Measurements from ENCODE around the gene ADAMTS5.

The ADAMTS5 gene

DNA sequence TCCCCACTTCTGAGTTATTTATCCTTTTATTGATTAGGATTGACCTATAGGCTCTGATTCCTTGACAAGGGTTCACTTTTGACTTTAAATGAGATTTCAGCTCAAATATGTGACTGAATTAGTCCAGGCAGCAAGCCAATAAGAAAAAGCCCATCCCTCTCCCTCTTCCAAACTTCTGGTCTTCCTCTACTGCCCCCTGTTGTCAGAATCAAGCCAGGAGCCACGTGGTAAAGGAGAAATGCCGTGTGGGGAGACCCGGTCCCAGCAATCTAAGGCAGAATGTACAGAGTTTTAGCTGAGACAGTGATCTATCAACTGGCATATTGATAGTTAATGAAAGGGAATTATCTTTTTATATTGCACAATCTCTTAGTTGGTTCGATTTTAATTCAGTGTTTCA lies 5.2 kb downstream of the ADAMTS5 start:
- H3K4me3 ChIP-seq (ENCODE audit: low read depth, low read length): no peak overlapping the region
- TF ChIP-seq CTCF (IDR thresholded peaks at IDR 0.05; ENCODE audit: insufficient read depth, low read depth, low read length, missing control alignments): no peak
- DNase-seq (ENCODE audit: low read depth): no peak

GRCh38 chr21:26958788-26959187 lies 8.1 kb downstream of the ADAMTS5 start:
- no peak for DNase-seq (ENCODE audit: low read depth)
- H3K4me3 ChIP-seq (ENCODE audit: low read depth, low read length): no peak overlapping the region
- TF ChIP-seq CTCF (IDR thresholded peaks at IDR 0.05; ENCODE audit: insufficient read depth, low read depth, low read length, missing control alignments): no peak

- H3K4me3 ChIP-seq (ENCODE audit: low read depth, low read length): no peak overlapping the region
- DNase-seq (ENCODE audit: low read depth): no peak
- no peak for TF ChIP-seq CTCF (IDR thresholded peaks at IDR 0.05; ENCODE audit: insufficient read depth, low read depth, low read length, missing control alignments)
Measured at GRCh38 chr21:26956813-26957212, 10.1 kb downstream of the ADAMTS5 start.

DNA sequence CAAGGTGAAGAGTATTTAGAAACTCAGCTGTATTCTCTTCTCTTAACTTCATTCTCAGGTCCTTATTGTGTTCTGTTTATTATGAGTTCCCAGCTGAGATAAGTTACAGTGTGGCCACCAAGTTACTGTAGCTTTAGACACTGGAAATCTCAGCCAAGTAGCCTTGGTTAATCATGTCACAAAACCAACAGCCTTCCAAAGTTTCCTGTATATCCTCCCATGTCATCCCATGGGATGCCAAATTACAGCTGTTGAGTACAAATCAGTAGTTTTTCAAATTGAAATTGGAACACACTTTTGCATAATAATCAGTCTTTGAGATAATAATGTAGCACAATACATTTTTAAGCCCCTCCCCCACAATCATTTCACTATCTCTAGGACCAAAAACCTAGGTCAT lies 10.7 kb downstream of the ADAMTS5 start:
- H3K4me3 ChIP-seq (ENCODE audit: low read depth, low read length): no peak overlapping the region
- TF ChIP-seq CTCF (IDR thresholded peaks at IDR 0.05; ENCODE audit: insufficient read depth, low read depth, low read length, missing control alignments): no peak
- no peak for DNase-seq (ENCODE audit: low read depth)

- DNase-seq (ENCODE audit: low read depth): no peak
- no peak overlapping the region for H3K4me3 ChIP-seq (ENCODE audit: low read depth, low read length)
- no peak for TF ChIP-seq CTCF (IDR thresholded peaks at IDR 0.05; ENCODE audit: insufficient read depth, low read depth, low read length, missing control alignments)
Measured at GRCh38 chr21:26954662-26955121, 12.2 kb downstream of the ADAMTS5 start.

DNA sequence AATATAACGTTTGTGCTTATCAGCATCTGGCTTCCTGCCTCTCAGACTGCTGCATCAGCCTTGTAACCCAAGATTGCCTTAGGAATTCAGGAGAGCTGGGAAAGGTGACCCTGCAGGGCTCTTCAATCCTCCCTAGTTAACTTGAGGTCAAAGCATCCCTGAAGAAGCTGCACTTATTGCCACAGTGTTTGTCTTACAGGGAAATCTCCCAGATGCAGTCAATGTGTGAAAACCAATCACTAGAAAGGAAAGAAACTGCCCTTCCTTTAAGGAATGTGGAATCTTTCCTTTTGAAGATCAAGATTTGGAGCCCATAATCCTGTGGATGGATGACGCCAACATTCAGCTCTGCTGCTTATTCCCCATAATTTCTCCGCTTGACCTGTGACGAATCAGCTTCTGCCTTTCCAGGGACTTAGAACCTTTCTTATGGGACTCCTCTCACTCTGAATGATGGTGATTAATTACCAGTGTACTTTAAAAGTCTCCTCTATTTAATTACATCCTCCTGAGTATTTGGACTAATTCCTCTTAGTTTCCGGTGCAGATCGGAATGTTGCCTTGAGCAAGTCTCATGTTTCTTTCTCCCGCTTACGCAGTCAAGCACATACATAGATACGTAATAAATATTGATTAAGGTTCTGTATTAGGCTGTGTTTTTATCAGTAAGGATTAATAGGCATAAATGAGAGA lies 14.4 kb downstream of the ADAMTS5 start:
- DNase-seq (ENCODE audit: low read depth): no peak
- TF ChIP-seq CTCF (IDR thresholded peaks at IDR 0.05; ENCODE audit: insufficient read depth, low read depth, low read length, missing control alignments): no peak
- no peak overlapping the region for H3K4me3 ChIP-seq (ENCODE audit: low read depth, low read length)

- no peak for DNase-seq (ENCODE audit: low read depth)
- no peak overlapping the region for H3K4me3 ChIP-seq (ENCODE audit: low read depth, low read length)
- no peak for TF ChIP-seq CTCF (IDR thresholded peaks at IDR 0.05; ENCODE audit: insufficient read depth, low read depth, low read length, missing control alignments)
Measured at GRCh38 chr21:26949830-26950229, 17.1 kb downstream of the ADAMTS5 start.

Measured in GM12865 (cell line).